ENCODE results near the gene FN3KRP. TPM values are rescaled to one million over a fixed set of nuclear protein-coding genes. Genes with fewer than 3 reads are reported as not detected.

FN3KRP gene
- total RNA-seq, 1 experiment from 2014 or later, result 32.0 TPM

Small RNAs within 50 kb of the gene (small RNA-seq; reads per million reads assigned to genes)
- not detected for gene MIR4525

Other genes starting within 250 kb of the FN3KRP start
- gene FOXK2, start 197.0 kb upstream of the FN3KRP start, total RNA-seq (2014; rRNA removed; shearing (Covaris generic)), result 35.0 and 47.8 TPM in 2 replicates
- gene WDR45B, start 68.3 kb upstream of the FN3KRP start, total RNA-seq (2014; rRNA removed; shearing (Covaris generic)), result 89.2 and 102 TPM in 2 replicates
- 5.8 and 6.1 TPM in 2 replicates for gene RAB40B, start 18.0 kb upstream of the FN3KRP start, total RNA-seq (2014; rRNA removed; shearing (Covaris generic))
- gene FN3K, start 18.9 kb downstream of the FN3KRP start, total RNA-seq (2014; rRNA removed; shearing (Covaris generic)), result not detected in 2 replicates
- 17.4 and 23.0 TPM in 2 replicates for gene TBCD, start 35.4 kb downstream of the FN3KRP start, total RNA-seq (2014; rRNA removed; shearing (Covaris generic))
- gene ZNF750, start 123.3 kb downstream of the FN3KRP start, total RNA-seq (2014; rRNA removed; shearing (Covaris generic)), result not detected in 2 replicates

Measured in HT1080 (cell line).